SK-N-SH (cell line): ENCODE data around the gene CACNA1A. TPM values are rescaled to one million over a fixed set of nuclear protein-coding genes. Genes with fewer than 3 reads are reported as not detected.

ENCODE experiments used
- CTCF ChIA-PET: fragments of 300-600, 350-600 bp; formaldehyde crosslinking; extraction: SDS; loops from one replicate; lab custom pipeline; 2021; lab: Yijun Ruan, JAX
- POLR2A ChIA-PET: fragments of 350-600 bp; sonication (Branson Sonifier 250); formaldehyde crosslinking; extraction: SDS; loops from one replicate; lab custom pipeline; 2020; ENCODE audit warnings: antibody characterized with exemption, inconsistent platforms; lab: Yijun Ruan, JAX
- DNase-seq: peaks from one replicate; pipeline ENCODE4 v3.0.0; 2012
- H2AFZ ChIP-seq: fragments of 200-600 bp; sonication (generic); 2 replicates; pipeline ENCODE4 v1.8.1; 2016; ENCODE audit warnings: antibody characterized with exemption, mild to moderate bottlenecking, low read depth
- H3F3A ChIP-seq: fragments of 200-600 bp; sonication (generic); replicated peaks from 2 replicates; pipeline ENCODE3; 2016; ENCODE audit warnings: antibody characterized with exemption, mild to moderate bottlenecking; ENCODE audit not compliant: insufficient read depth
- H3K27ac ChIP-seq, 2 experiments: fragments of 200-500 bp in 1 of 2; fragments of 200-600 bp in 1 of 2; sonication (Bioruptor generic) in 1 of 2; sonication (generic), shearing (Covaris generic) in 1 of 2; 2 replicates each; pipeline versions ENCODE4 v1.5.1 to v1.6.1; 2014 to 2016; ENCODE audit warnings: low read depth in 2 of 2, inconsistent platforms in 1 of 2, low read length in 1 of 2, mild to moderate bottlenecking in 1 of 2, mixed read lengths in 1 of 2
- H3K27me3 ChIP-seq: fragments of 200-600 bp; sonication (generic), shearing (Covaris generic); 2 replicates; pipeline ENCODE4 v1.6.1; 2016; ENCODE audit warnings: mixed run types; ENCODE audit not compliant: insufficient read depth
- H3K36me3 ChIP-seq, 2 experiments: fragments of 200-500 bp in 1 of 2; fragments of 200-600 bp in 1 of 2; sonication (Bioruptor generic) in 1 of 2; sonication (generic) in 1 of 2; replicated peaks in 1 of 2; 2 replicates each; pipeline versions ENCODE3 to v1.5.1; 2014 to 2016; ENCODE audit warnings: low read length in 1 of 2, mild to moderate bottlenecking in 1 of 2; ENCODE audit not compliant: insufficient read depth in 2 of 2, control insufficient read depth in 1 of 2
- H3K4me1 ChIP-seq, 2 experiments: fragments of 200-500 bp in 1 of 2; fragments of 200-600 bp in 1 of 2; sonication (Bioruptor generic) in 1 of 2; sonication (generic), shearing (Covaris generic) in 1 of 2; 2 replicates each; pipeline versions ENCODE4 v1.5.1 to v1.6.1; 2014 to 2016; ENCODE audit warnings: low read depth in 1 of 2, low read length in 1 of 2, mixed run types in 1 of 2; ENCODE audit not compliant: insufficient read depth in 2 of 2, control insufficient read depth in 1 of 2
- H3K4me2 ChIP-seq: fragments of 200-600 bp; sonication (generic), shearing (Covaris generic); 2 replicates; pipeline ENCODE4 v1.6.1; 2017; ENCODE audit warnings: mixed run types
- H3K4me3 ChIP-seq, 2 experiments: fragments of 200-500 bp in 1 of 2; fragments of 200-600 bp in 1 of 2; sonication (Bioruptor generic) in 1 of 2; sonication (generic), shearing (Covaris generic) in 1 of 2; 2 replicates each; pipeline versions ENCODE4 v1.5.1 to v1.8.1; 2014 to 2016; ENCODE audit warnings: low read depth in 2 of 2, inconsistent platforms in 1 of 2, low read length in 1 of 2, mild to moderate bottlenecking in 1 of 2, mixed read lengths in 1 of 2, moderate library complexity in 1 of 2
- H3K79me2 ChIP-seq: fragments of 200-600 bp; sonication (generic); 2 replicates; pipeline ENCODE4 v1.8.1; 2017; ENCODE audit warnings: mild to moderate bottlenecking; ENCODE audit not compliant: insufficient read depth
- H3K9ac ChIP-seq: fragments of 200-600 bp; sonication (generic); 2 replicates; pipeline ENCODE4 v1.6.1; 2017; ENCODE audit warnings: mixed run types
- H3K9me2 ChIP-seq: fragments of 200-600 bp; sonication (generic); 2 replicates; pipeline ENCODE4 v1.6.1; 2017; ENCODE audit warnings: mixed run types
- H3K9me3 ChIP-seq: fragments of 200-600 bp; sonication (generic); 2 replicates; pipeline ENCODE4 v1.6.1; 2017; ENCODE audit warnings: mixed run types, mild to moderate bottlenecking, moderate library complexity
- H4K20me1 ChIP-seq: fragments of 200-600 bp; sonication (generic); 2 replicates; pipeline ENCODE4 v1.6.1; 2017; ENCODE audit warnings: mild to moderate bottlenecking, mixed run types; ENCODE audit not compliant: insufficient read depth
- CHD2 ChIP-seq: fragments of 150-350 bp; IDR thresholded peaks from 2 replicates; pipeline ENCODE4 v1.6.1; 2018; ENCODE audit warnings: low read length; ENCODE audit not compliant: partially characterized antibody
- CTCF ChIP-seq: fragments of 200-600 bp; sonication (generic); IDR thresholded peaks from 2 replicates; pipeline ENCODE4 v1.6.1; 2017; ENCODE audit warnings: antibody characterized with exemption, mild to moderate bottlenecking, moderate library complexity
- ELF1 ChIP-seq: IDR thresholded peaks from 2 replicates; pipeline ENCODE4 v1.4.0; 2012
- EZH2phosphoT487 ChIP-seq: fragments of 200-600 bp; sonication (generic); IDR thresholded peaks from 2 replicates; pipeline ENCODE4 v1.6.1; 2017; ENCODE audit warnings: low read depth, mixed run types, mild to moderate bottlenecking, antibody characterized with exemption, moderate library complexity, borderline replicate concordance
- FOSL2 ChIP-seq: IDR thresholded peaks from 2 replicates; pipeline ENCODE4 v1.4.0; 2012; ENCODE audit warnings: low read depth, mild to moderate bottlenecking, moderate library complexity, borderline replicate concordance
- FOXM1 ChIP-seq: IDR thresholded peaks from 2 replicates; pipeline ENCODE4 v1.4.0; 2012; ENCODE audit warnings: low read depth, mild to moderate bottlenecking
- GABPA ChIP-seq: IDR thresholded peaks from 2 replicates; pipeline ENCODE4 v1.4.0; 2012; ENCODE audit warnings: low read depth, mild to moderate bottlenecking
- MAX ChIP-seq: IDR thresholded peaks from 2 replicates; pipeline ENCODE4 v1.4.0; 2012; ENCODE audit warnings: low read depth
- MXI1 ChIP-seq: IDR thresholded peaks from 2 replicates; pipeline ENCODE4 v1.6.1; 2012; ENCODE audit warnings: mild to moderate bottlenecking, low read depth, low read length, improper control_type of control experiment
- NFIC ChIP-seq: IDR thresholded peaks from 2 replicates; pipeline ENCODE4 v1.4.0; 2012; ENCODE audit warnings: borderline replicate concordance
- PBX3 ChIP-seq: IDR thresholded peaks from 2 replicates; pipeline ENCODE4; 2012
- RFX5 ChIP-seq: IDR thresholded peaks from 2 replicates; pipeline ENCODE4 v1.6.1; 2012; ENCODE audit warnings: mild to moderate bottlenecking, improper control_type of control experiment, low read length
- RXRA ChIP-seq: IDR thresholded peaks from 2 replicates; pipeline ENCODE4 v1.4.0; 2012; ENCODE audit warnings: low read depth, mild to moderate bottlenecking, borderline replicate concordance
- SIN3A ChIP-seq: IDR thresholded peaks from 2 replicates; pipeline ENCODE4 v1.6.1; 2012; ENCODE audit warnings: low read depth, mild to moderate bottlenecking, low read length, moderate library complexity, borderline replicate concordance
- TAF1 ChIP-seq: IDR thresholded peaks from 2 replicates; pipeline ENCODE4 v1.6.1; 2012; ENCODE audit warnings: low read depth, mild to moderate bottlenecking, low read length, moderate library complexity, borderline replicate concordance
- TEAD4 ChIP-seq: IDR thresholded peaks from 2 replicates; pipeline ENCODE4 v1.4.0; 2012; ENCODE audit warnings: mild to moderate bottlenecking, borderline replicate concordance; ENCODE audit not compliant: insufficient read depth
- WGBS: methylation state at CpG from one replicate; pipeline ENCODE4 v1.1.6; 2017; ENCODE audit warnings: low lambda C conversion rate; 5-methylcytosine and 5-hydroxymethylcytosine counted together
- polyA plus RNA-seq, 3 experiments: library from polyadenylated mRNA; depleted of rRNA; stranded (reverse); fragments of >200 nt; gene quantifications; 2 replicates each; pipeline ENCODE4 v1.2.3, GENCODE V29; 2012
- TF ChIP-seq, protein P1 (sequence below): IDR thresholded peaks from 2 replicates; pipeline ENCODE4 v1.6.1; 2012; ENCODE audit warnings: mild to moderate bottlenecking, low read depth, low read length, moderate library complexity
- TF ChIP-seq, protein P2 (sequence below): IDR thresholded peaks from 2 replicates; pipeline ENCODE4 v1.4.0; 2012; ENCODE audit warnings: low read depth, borderline replicate concordance
- TF ChIP-seq, protein P3 (sequence below): fragments of 150-350 bp; IDR thresholded peaks from 2 replicates; pipeline ENCODE4 v1.6.1; 2016; ENCODE audit warnings: mild to moderate bottlenecking, low read depth, low read length
- TF ChIP-seq, protein P4 (sequence below): fragments of 150-350 bp; IDR thresholded peaks from 2 replicates; pipeline ENCODE4 v1.6.1; 2017; ENCODE audit warnings: antibody characterized with exemption, low read length, low read depth, borderline replicate concordance

CACNA1A gene
- polyA plus RNA-seq, 1 of the 3 experiments (the other 2 are of a cell fraction): 1.3 TPM

DNA sequence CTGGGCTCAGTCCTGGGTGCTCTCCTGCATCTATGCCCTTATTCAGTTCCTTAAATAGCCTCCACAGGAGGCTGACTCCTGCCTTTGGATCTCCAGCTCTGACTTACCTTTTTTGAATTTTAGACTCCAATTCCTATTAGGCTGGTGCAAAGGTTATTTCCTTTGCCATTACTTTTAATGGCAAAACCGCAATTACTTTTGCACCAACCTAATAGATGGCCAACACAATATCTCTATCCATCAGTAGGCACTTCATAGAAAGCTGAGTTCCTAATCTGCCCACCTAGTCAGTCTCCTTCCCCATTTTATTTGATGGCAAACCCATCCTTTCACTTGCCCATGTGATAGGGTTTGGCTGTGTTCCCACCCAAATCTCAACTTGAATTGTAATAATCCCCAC, 95.3 kb downstream of the CACNA1A start:
- no peak for TF ChIP-seq CTCF
- TF ChIP-seq PBX3: no peak
- TF ChIP-seq, protein P1, sequence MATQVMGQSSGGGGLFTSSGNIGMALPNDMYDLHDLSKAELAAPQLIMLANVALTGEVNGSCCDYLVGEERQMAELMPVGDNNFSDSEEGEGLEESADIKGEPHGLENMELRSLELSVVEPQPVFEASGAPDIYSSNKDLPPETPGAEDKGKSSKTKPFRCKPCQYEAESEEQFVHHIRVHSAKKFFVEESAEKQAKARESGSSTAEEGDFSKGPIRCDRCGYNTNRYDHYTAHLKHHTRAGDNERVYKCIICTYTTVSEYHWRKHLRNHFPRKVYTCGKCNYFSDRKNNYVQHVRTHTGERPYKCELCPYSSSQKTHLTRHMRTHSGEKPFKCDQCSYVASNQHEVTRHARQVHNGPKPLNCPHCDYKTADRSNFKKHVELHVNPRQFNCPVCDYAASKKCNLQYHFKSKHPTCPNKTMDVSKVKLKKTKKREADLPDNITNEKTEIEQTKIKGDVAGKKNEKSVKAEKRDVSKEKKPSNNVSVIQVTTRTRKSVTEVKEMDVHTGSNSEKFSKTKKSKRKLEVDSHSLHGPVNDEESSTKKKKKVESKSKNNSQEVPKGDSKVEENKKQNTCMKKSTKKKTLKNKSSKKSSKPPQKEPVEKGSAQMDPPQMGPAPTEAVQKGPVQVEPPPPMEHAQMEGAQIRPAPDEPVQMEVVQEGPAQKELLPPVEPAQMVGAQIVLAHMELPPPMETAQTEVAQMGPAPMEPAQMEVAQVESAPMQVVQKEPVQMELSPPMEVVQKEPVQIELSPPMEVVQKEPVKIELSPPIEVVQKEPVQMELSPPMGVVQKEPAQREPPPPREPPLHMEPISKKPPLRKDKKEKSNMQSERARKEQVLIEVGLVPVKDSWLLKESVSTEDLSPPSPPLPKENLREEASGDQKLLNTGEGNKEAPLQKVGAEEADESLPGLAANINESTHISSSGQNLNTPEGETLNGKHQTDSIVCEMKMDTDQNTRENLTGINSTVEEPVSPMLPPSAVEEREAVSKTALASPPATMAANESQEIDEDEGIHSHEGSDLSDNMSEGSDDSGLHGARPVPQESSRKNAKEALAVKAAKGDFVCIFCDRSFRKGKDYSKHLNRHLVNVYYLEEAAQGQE: no peak
- no peak for TF ChIP-seq CHD2
- TF ChIP-seq, protein P2, sequence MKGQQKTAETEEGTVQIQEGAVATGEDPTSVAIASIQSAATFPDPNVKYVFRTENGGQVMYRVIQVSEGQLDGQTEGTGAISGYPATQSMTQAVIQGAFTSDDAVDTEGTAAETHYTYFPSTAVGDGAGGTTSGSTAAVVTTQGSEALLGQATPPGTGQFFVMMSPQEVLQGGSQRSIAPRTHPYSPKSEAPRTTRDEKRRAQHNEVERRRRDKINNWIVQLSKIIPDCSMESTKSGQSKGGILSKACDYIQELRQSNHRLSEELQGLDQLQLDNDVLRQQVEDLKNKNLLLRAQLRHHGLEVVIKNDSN: no peak
- TF ChIP-seq ELF1: no peak
- no peak for TF ChIP-seq RFX5
- TF ChIP-seq RXRA: no peak
- TF ChIP-seq, protein P3, sequence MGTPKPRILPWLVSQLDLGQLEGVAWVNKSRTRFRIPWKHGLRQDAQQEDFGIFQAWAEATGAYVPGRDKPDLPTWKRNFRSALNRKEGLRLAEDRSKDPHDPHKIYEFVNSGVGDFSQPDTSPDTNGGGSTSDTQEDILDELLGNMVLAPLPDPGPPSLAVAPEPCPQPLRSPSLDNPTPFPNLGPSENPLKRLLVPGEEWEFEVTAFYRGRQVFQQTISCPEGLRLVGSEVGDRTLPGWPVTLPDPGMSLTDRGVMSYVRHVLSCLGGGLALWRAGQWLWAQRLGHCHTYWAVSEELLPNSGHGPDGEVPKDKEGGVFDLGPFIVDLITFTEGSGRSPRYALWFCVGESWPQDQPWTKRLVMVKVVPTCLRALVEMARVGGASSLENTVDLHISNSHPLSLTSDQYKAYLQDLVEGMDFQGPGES: no peak
- TF ChIP-seq NFIC: no peak
- no peak for TF ChIP-seq MAX
- no peak for TF ChIP-seq TEAD4
- no peak for TF ChIP-seq EZH2phosphoT487
- TF ChIP-seq MXI1: no peak
- TF ChIP-seq, protein P4, sequence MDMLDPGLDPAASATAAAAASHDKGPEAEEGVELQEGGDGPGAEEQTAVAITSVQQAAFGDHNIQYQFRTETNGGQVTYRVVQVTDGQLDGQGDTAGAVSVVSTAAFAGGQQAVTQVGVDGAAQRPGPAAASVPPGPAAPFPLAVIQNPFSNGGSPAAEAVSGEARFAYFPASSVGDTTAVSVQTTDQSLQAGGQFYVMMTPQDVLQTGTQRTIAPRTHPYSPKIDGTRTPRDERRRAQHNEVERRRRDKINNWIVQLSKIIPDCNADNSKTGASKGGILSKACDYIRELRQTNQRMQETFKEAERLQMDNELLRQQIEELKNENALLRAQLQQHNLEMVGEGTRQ: no peak
- TF ChIP-seq GABPA: no peak
- TF ChIP-seq SIN3A: no peak
- TF ChIP-seq FOSL2: no peak
- TF ChIP-seq TAF1: no peak
- no peak for TF ChIP-seq FOXM1
- Histone ChIP-seq H3K36me3 (no peaks in the 10 kb centered on the region), H3F3A (no peaks in the 10 kb centered on the region), H3K4me1 (no peaks in the 10 kb centered on the region), H3K9me2 (no peaks in the 10 kb centered on the region), H3K79me2 (no peaks in the 10 kb centered on the region), H2AFZ (no peak overlapping the region), H3K27ac (no peak overlapping the region), H3K9ac (no peak overlapping the region), H3K27me3 (peaks cover 70% of the 10 kb centered on the region), H4K20me1 (no peaks in the 10 kb centered on the region), H3K9me3 (no peaks in the 10 kb centered on the region), H3K4me2 (no peak overlapping the region), H3K4me3 (no peak overlapping the region)
- CTCF ChIA-PET: no interaction called here
- POLR2A ChIA-PET: no interaction called here
- 0% methylated on average over 1 of the region's 1 CpG for WGBS
- no peak for DNase-seq
